Astrocyte of the spinal cord (primary cell): ENCODE results near the gene MIX23.
A peak's percentile ranks its signal among the peaks of the same experiment; 100 is the strongest.

Experiments
- DNase-seq: peaks from one replicate; pipeline ENCODE4 v3.0.0; 2011; ENCODE audit warnings: low read depth, low spot score
- H3K4me3 ChIP-seq: 2 replicates; pipeline ENCODE4 v1.5.1; 2011; ENCODE audit warnings: low read depth, mild to moderate bottlenecking, low read length, moderate library complexity
- in situ Hi-C: cut with HindIII; loops from 2 replicates; pipeline ENCODE4 v1.10.0; 2017; ENCODE audit warnings: low sequenced_read_pairs
- TF ChIP-seq, protein P1 (sequence below): IDR thresholded peaks from 2 replicates; pipeline ENCODE4 v1.5.1; 2012; ENCODE audit warnings: low read depth, mild to moderate bottlenecking, low read length, inconsistent platforms

MIX23 gene

DNA sequence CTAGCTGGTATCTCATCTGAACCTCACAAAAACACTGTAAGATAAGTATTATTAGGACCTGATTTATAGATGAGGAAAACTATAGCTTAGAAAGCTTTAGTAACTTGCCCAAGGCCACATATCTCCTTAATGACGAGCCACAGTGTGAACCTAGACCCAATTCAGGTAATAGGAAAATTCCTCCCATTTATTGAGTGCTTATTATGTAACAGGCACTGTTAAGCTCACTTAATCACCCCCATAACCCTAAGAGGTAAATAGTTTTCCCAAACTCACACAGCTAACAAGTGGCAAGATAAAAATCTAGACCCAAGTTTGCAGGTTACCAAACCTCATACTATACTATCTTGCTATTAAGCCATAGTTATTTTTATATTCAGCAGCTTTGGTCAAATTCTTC, 24.9 kb upstream of the MIX23 start:
- TF ChIP-seq, protein P1, sequence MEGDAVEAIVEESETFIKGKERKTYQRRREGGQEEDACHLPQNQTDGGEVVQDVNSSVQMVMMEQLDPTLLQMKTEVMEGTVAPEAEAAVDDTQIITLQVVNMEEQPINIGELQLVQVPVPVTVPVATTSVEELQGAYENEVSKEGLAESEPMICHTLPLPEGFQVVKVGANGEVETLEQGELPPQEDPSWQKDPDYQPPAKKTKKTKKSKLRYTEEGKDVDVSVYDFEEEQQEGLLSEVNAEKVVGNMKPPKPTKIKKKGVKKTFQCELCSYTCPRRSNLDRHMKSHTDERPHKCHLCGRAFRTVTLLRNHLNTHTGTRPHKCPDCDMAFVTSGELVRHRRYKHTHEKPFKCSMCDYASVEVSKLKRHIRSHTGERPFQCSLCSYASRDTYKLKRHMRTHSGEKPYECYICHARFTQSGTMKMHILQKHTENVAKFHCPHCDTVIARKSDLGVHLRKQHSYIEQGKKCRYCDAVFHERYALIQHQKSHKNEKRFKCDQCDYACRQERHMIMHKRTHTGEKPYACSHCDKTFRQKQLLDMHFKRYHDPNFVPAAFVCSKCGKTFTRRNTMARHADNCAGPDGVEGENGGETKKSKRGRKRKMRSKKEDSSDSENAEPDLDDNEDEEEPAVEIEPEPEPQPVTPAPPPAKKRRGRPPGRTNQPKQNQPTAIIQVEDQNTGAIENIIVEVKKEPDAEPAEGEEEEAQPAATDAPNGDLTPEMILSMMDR, result no peak
- H3K4me3 ChIP-seq, result no peak overlapping the region
- no peak for DNase-seq
- in situ Hi-C loops, result no loop called here

DNA sequence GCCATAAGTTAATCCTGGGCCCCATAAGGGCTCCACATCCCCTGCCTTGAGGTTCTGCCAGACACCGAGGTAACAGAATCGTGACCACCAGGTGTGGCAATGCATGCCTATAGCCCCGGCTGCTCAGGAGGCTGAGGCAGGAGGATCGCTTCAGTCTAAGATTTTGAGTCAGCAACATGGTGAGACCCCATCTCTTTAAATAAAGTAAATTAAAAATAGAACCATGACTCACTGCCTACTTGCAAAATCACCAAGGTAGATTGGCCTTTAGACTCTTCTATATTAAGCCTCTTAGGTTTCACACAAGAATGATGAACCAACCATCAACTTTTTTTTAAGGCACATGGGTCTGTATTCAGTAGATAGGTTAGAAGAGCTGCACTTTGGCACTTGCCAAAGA, 23.2 kb upstream of the MIX23 start:
- DNase-seq, result no peak
- in situ Hi-C loops, result no loop called here
- no peak overlapping the region for H3K4me3 ChIP-seq
- TF ChIP-seq, protein P1, result no peak

DNA sequence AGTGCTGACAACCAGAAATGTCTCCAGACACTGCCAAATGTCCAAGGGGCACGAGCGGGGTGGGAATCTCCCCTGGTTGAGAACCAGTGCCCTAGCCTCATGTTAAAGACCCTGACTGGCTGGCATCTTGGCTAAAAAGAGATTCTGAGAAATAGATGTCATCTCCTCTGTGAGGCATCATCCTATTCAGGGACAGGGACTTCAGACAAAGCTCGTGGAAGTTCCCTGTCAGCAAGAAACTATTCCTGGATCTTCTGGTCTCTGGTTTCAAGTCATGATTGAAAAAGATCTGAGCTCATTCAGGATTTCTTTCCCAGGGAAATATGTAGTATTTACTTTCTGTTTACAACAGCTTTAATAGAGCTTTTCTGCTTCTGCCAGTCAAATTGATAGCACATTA, 22.0 kb upstream of the MIX23 start:
- in situ Hi-C loops, result no loop called here
- H3K4me3 ChIP-seq, result no peak overlapping the region
- TF ChIP-seq, protein P1, result no peak
- DNase-seq, result no peak

DNA sequence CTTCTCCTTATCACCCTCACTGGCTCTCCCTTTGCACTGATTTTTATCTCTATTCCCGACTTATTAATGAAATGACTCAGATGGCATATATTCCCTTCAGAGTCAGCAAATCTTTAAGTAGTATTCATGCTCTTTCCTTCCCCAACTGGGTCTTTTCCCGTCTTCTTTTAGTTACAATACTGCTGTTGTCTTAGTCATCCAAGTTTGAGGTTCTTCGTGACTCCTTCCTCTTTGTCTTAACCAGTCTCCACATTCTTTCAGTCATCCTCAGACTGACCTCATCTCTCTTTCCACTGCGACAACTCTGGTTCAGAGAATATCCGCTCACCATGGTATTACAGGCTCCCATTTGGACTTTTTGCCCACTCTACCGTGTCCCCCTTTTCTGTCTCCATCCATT, 20.5 kb upstream of the MIX23 start:
- no peak overlapping the region for H3K4me3 ChIP-seq
- DNase-seq, result peak; percentile 73
- TF ChIP-seq, protein P1, result no peak
- in situ Hi-C loops, result no loop called here

DNA sequence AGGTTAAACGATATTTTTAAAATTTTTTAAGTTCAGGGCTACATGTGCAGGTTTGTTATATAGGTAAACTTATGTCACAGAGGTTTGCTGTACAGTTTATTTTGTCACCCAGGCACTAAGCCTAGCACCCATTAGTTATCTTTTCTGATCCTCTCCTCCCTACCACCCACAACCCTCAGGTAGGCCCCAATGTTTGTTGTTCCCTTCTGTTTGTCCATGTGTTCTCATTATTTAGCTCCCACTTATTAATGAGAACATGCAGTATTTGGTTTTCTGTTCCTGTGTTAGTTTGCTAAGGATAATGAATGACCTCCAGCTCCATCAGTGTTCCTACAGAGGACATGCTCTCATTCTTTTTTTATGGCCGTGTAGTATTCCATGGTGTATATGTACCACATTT, 15.9 kb upstream of the MIX23 start:
- in situ Hi-C loops, result no loop called here
- no peak overlapping the region for H3K4me3 ChIP-seq
- no peak for DNase-seq
- TF ChIP-seq, protein P1, result no peak

DNA sequence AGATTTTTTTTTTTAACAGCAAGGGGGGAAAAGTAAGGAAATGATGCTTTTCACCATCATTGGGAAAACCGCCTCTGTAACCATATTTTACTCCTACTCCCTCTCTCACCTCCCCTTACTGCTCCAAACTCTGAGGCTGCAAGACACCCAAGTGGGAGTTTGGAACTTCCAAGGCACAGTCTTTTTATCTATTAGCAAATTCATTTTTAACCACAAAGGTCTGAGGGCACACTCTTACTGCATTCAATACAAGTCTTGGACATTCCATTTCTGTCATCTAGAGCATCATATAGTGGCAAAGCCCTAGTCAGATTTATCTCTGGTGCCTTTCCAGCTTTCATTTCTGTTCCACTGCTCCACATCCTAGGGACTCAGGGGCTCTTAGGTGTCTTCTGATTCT, 14.2 kb upstream of the MIX23 start:
- in situ Hi-C loops, result no loop called here
- TF ChIP-seq, protein P1, result no peak
- no peak for DNase-seq
- H3K4me3 ChIP-seq, result no peak overlapping the region

DNA sequence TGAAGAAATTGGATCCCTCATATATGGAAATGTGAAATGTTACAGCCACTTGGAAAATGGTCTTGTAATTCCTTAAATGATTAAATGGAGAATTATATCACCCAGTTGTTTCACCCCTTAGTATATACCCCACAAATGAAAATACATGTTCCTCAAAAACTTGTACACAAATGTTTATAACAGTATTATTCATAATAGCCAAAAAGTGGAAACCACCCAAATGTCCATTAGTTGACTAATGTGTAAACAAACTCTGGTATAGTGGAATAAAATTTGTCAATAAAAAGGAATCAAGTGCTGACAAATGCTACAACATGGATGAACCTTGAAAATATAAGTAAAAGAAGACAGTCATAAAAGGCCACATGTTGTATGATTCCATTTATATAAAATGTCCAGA, 13.5 kb upstream of the MIX23 start:
- TF ChIP-seq, protein P1, result no peak
- H3K4me3 ChIP-seq, result no peak overlapping the region
- in situ Hi-C loops, result no loop called here
- DNase-seq, result no peak
